WTC11 (cell line): ENCODE data around the gene ZPR1.

Experiments
- CTCF ChIP-seq: fragments of 200-600 bp; IDR thresholded peaks from 2 replicates; pipeline ENCODE4 v1.8.0; 2022; ENCODE audit warnings: antibody characterized with exemption
- E2F4 ChIP-seq: sonication (generic); formaldehyde crosslinking; IDR thresholded peaks from 2 replicates; pipeline ENCODE4 v1.8.1; 2022; ENCODE audit warnings: low read depth, mild to moderate bottlenecking, moderate library complexity, missing genetic modification reagents, borderline replicate concordance
- PRDM15 ChIP-seq: sonication (generic); formaldehyde crosslinking; IDR thresholded peaks from 2 replicates; pipeline ENCODE4 v1.8.0; 2022; ENCODE audit warnings: missing genetic modification reagents
- RORB ChIP-seq: fragments of 250-450 bp; sonication (Bioruptor Pico); IDR thresholded peaks from 2 replicates; pipeline ENCODE4 v1.9.0; 2021; ENCODE audit warnings: mild to moderate bottlenecking
- SMAD3 ChIP-seq: sonication (generic); formaldehyde crosslinking; IDR thresholded peaks from 2 replicates; pipeline ENCODE4 v1.8.0; 2022; ENCODE audit warnings: missing genetic modification reagents, mild to moderate bottlenecking, borderline replicate concordance
- ZNF317 ChIP-seq: sonication (generic); formaldehyde crosslinking; IDR thresholded peaks from 2 replicates; pipeline ENCODE4 v1.8.1; 2023; ENCODE audit warnings: low read depth, mild to moderate bottlenecking, moderate library complexity, missing genetic modification reagents, borderline replicate concordance
- TF ChIP-seq, protein P1 (sequence below): sonication (generic); formaldehyde crosslinking; conservative IDR thresholded peaks from 2 replicates; pipeline ENCODE4 v1.8.1; 2022; ENCODE audit warnings: mild to moderate bottlenecking, missing genetic modification reagents
- TF ChIP-seq, protein P2 (sequence below): fragments of 250-450 bp; sonication (Bioruptor Pico); IDR thresholded peaks from 2 replicates; pipeline ENCODE4 v1.9.0; 2021; ENCODE audit warnings: moderate library complexity, mild to moderate bottlenecking, inconsistent platforms, borderline replicate concordance

DNA sequence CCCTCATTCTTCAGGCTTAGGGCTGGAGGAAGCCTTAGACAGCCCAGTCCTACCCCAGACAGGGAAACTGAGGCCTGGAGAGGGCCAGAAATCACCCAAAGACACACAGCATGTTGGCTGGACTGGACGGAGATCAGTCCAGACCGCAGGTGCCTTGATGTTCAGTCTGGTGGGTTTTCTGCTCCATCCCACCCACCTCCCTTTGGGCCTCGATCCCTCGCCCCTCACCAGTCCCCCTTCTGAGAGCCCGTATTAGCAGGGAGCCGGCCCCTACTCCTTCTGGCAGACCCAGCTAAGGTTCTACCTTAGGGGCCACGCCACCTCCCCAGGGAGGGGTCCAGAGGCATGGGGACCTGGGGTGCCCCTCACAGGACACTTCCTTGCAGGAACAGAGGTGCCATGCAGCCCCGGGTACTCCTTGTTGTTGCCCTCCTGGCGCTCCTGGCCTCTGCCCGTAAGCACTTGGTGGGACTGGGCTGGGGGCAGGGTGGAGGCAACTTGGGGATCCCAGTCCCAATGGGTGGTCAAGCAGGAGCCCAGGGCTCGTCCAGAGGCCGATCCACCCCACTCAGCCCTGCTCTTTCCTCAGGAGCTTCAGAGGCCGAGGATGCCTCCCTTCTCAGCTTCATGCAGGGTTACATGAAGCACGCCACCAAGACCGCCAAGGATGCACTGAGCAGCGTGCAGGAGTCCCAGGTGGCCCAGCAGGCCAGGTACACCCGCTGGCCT is 42.5 kb upstream of the ZPR1 start:
- no peak for TF ChIP-seq SMAD3 (CRISPR knock-in tag)
- TF ChIP-seq PRDM15 (CRISPR knock-in tag) = no peak
- TF ChIP-seq, protein P1, sequence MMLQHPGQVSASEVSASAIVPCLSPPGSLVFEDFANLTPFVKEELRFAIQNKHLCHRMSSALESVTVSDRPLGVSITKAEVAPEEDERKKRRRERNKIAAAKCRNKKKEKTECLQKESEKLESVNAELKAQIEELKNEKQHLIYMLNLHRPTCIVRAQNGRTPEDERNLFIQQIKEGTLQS = no peak
- TF ChIP-seq E2F4 (CRISPR knock-in tag) = no peak
- no peak for TF ChIP-seq CTCF
- TF ChIP-seq ZNF317 (CRISPR knock-in tag) = no peak
- TF ChIP-seq, protein P2, sequence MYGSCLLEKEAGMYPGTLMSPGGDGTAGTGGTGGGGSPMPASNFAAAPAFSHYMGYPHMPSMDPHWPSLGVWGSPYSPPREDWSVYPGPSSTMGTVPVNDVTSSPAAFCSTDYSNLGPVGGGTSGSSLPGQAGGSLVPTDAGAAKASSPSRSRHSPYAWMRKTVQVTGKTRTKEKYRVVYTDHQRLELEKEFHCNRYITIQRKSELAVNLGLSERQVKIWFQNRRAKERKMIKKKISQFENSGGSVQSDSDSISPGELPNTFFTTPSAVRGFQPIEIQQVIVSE (CRISPR knock-in tag) = no peak
- TF ChIP-seq RORB (CRISPR knock-in tag) = no peak
